HG03565 (cell line): ENCODE measurements around the gene RAB34.

Source experiments
- ATAC-seq: cut with Tn5 transposase; IDR thresholded peaks from one replicate; pipeline ENCODE4 v1.9.1; 2021; ENCODE audit warnings: mild to moderate bottlenecking, moderate library complexity; ENCODE audit not compliant: unreplicated experiment

Gene RAB34

GRCh38 chr17:28712705-28713415, 4.8 kb downstream of the RAB34 start:
- no peak for ATAC-seq

GRCh38 chr17:28712032-28712704, 5.5 kb downstream of the RAB34 start:
- no peak for ATAC-seq

- no peak for ATAC-seq
Measured at GRCh38 chr17:28711723-28712031, 6.0 kb downstream of the RAB34 start, which contains the start of gene PROCA1. Gene PROCA1, minus strand, starts transcription at chr17:28711888. Its CDS starts 228 bp downstream, at chr17:28711660.

DNA sequence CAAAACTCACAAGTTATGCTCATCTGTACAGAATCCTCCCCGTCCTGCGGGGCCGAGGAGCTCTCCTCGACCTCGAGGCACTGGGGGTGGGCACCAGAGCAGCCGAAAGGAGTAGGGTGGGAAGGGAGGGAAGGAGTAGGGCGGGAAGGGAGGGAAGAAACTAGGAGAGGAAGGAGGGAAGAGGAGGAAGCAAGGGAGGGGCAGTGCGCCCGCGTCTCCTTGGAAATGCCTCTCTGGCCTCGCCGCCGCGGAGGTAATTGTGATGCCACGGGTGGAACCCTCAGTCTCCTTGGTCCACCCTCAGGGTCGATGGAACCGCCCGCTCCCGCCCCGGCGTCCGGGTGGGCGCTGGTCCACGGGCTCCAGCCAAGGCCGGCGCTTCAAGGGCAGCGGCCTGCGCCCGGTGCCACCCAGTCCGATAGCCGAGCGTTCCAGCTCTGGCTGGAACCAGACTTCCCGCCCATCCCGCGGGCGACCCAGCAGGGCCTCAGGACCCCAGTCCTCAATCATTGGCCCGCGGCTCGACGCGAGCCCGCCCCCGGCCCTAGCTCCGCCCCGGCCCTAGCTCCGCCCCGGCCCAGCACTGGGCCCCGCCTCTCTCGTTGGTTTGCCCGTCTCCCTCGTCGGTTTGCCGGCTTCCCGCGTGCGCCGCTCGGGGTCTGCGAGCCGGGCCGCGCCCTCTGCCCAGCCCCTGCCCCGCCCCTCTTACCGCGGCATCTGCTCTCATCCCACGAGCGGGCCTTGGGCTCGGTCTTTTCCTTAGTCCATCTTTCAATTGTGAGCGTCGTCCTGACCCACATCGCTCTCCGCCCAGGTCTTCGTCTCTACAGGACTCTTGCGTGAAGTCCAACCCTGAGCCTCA, 6.6 kb downstream of the RAB34 start:
- ATAC-seq, result peak; percentile 55

DNA sequence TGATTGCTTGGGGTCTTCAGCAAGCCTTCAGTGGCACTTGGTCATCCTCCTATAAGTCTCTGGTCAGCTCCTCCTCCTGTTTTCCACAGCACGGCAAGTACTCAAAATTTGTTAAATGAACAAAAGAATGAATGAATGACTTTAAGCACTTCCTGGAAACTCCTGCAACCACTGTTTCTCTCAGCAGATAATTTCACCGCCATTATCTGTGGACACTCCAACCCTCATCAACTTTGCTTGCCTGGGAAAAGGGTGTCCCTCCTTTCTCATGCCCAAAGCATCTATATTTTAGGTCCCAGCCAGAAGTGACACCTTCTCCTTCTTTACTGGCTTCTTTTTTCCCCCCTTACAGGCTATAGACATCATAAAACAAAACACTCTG, 10.3 kb downstream of the RAB34 start:
- ATAC-seq, result no peak

DNA sequence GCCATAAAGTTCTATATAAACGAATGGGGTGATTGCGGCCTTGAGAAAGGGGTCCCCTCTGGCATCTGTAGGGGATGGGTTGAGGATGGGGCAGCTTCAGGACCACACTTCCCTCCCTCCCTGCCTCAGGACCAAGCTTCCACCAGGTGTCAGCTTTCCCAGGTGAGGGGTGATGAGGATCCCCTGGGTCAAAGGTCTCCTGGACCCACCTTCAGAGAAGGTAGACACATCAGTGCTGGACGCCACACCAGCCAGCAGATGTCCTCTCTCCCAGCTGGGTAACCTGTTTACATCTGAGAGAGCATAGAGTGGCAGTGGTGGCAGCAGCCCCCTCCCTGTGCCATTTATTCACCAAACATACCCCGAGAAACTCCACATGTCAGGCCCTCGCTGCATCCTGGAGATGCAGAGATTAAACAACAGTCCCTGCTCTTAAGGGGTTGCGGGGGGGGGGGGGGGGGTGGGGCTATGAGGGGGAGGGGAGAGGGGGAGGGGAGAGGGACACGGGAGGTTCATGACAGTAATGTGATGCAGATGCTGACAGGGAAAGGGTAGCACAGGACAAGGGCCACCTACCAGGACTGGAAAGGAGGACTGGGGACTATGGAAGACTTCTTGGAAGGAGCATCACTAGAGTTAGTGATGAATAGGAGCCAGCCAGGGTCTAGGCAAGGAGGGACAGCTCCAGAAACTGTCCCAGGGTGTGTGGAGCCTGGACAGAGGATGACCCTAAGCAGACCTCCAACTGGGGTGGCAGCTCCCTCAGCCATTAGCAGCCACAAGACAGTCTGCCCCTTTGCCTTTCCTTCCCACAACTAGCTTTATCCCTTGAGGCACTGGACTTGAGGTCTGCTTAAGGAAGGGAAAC, 11.0 kb downstream of the RAB34 start:
- ATAC-seq, result no peak

GRCh38 chr17:28705728-28706334, 11.8 kb downstream of the RAB34 start:
- no peak for ATAC-seq

DNA sequence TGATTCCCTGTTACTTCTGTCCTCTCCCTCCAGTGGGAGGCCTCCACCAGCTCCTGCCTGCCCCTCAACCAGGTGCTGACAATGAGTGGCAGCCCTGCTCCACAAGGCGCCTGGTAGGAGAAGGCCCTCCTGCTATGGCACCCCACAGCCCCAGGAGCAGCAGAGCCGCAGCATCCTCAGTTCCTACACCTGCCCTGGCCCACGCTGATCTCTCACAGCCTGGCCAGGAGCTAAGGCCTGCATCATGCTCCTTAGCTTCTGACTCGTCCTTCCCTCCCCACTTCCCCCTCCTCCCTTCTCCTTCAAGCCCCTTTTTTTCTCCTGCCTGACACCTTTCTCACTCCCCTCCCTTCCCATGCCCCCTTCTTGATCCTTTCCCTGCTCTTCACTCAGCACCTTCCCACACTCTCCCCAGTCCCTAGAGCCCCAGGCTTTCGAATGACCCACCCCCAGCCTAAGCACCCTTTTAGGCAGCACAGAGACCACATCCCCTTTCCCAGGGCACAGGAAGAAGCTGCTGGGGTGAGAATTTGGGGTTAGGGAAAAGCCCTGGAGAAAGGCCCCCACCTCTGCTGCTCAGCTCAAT, 12.5 kb downstream of the RAB34 start:
- no peak for ATAC-seq

GRCh38 chr17:28704219-28704858, 13.3 kb downstream of the RAB34 start:
- no peak for ATAC-seq

- ATAC-seq, result no peak
Measured at GRCh38 chr17:28703552-28704218, 14.0 kb downstream of the RAB34 start.

GRCh38 chr17:28702752-28703150, 14.9 kb downstream of the RAB34 start:
- no peak for ATAC-seq

- ATAC-seq, result no peak
Measured at GRCh38 chr17:28702026-28702751, 15.5 kb downstream of the RAB34 start.

GRCh38 chr17:28700830-28701492, 16.7 kb downstream of the RAB34 start:
- no peak for ATAC-seq

GRCh38 chr17:28700278-28700677, 17.4 kb downstream of the RAB34 start:
- no peak for ATAC-seq

DNA sequence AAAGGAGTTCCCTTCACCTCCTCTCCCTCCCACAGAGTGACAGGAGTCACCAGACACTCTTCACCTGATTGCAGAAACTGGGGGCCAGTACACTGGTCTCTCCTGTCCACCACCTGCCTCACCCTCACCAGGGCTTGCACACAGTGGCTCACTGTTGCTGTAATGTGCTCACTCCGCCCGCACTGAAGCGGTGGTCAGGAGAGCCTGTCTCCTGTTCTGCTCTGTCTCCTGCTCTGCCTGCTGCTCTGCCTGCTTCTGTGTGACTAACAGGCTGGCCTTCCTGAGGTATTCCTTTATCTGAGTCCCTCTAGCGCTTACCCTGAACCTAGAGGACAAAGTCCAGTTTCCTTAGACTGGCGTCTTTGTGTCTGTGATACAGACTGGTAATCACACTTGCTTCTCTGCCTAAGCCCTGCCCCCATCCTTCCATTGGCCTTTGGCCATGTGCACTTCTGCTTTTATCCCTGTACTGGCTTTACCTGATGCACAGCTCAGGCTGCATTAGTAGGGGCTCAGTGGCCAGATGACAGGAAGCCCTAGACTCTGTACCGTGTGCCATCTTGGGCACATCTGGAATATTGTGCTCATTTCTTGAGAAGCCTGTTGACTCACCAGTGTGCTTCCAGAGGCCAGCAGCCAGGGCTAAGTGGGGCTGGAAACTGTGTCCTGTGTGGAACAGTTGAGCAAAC, 19.3 kb downstream of the RAB34 start:
- ATAC-seq, result no peak

DNA sequence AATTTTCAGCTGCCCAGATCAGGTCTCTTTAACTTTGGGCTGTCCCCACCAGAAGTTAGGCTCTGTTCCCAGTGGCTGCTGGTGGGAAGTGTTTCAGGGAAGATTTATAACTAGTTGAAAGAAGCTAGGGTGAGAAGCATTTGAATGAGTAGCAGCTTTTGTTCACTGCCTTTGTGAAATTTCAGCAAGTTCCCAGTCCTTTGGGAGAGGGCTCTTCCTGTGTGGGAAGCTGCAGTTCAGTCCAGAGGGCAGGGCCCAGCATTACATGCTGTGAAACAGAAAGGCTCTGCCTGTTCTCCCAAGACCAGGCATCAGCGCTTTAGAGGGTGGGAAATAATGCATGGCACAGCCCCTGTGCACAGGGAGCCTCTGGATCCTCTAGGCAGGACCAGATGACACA, 23.8 kb downstream of the RAB34 start:
- no peak for ATAC-seq

- no peak for ATAC-seq
Measured at GRCh38 chr17:28689011-28689410, 28.7 kb downstream of the RAB34 start.
